Measurements from ENCODE around the gene IFITM10. TPM values are rescaled to one million over a fixed set of nuclear protein-coding genes. Genes with fewer than 3 reads are reported as not detected.

Gene IFITM10
- total and polyA plus RNA-seq, 9 of the 15 experiments (the other 6 are each of a cell fraction or from before 2014, with no cell fraction given), result 0.08 to 0.13 (median 0.09) TPM; not detected in 6

DNA sequence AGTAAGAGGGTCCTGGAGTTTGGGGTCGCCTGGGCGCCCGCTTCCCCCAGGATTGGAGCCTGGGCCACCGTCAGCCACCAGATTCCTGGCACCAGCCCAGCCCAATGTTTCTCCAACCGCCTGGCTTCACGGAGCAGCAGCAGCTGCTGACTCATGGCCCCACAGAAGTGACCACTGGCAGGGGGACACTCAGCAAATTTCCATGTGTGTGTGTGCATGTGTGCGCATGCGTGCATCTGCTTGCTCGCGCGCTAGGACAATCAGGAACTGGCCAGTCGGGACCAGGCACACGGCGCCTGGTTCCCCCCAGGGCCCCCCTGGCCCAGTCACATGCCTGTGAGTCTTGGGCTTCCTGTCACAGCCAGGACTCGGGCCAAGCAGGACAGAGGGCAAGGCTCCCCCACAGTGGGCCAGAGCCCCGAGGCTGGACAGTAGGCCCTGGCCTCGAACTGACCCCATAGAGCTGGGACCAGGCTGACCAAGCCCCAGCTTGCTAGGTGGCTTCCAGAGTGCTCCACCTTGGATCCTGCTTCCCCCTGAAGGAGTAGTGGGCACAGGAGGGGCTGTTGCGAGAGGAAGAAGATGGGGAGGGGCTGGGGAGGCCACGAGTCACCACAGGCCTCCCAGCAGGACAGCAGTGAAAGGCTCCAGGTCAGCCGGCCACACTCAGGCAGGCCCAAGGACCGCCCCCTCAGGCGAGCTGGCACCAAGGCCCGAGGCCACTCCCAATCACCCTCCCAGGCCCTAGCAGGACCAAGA lies 10.1 kb upstream of the IFITM10 start (continued):
- TF ChIP-seq, protein P1, sequence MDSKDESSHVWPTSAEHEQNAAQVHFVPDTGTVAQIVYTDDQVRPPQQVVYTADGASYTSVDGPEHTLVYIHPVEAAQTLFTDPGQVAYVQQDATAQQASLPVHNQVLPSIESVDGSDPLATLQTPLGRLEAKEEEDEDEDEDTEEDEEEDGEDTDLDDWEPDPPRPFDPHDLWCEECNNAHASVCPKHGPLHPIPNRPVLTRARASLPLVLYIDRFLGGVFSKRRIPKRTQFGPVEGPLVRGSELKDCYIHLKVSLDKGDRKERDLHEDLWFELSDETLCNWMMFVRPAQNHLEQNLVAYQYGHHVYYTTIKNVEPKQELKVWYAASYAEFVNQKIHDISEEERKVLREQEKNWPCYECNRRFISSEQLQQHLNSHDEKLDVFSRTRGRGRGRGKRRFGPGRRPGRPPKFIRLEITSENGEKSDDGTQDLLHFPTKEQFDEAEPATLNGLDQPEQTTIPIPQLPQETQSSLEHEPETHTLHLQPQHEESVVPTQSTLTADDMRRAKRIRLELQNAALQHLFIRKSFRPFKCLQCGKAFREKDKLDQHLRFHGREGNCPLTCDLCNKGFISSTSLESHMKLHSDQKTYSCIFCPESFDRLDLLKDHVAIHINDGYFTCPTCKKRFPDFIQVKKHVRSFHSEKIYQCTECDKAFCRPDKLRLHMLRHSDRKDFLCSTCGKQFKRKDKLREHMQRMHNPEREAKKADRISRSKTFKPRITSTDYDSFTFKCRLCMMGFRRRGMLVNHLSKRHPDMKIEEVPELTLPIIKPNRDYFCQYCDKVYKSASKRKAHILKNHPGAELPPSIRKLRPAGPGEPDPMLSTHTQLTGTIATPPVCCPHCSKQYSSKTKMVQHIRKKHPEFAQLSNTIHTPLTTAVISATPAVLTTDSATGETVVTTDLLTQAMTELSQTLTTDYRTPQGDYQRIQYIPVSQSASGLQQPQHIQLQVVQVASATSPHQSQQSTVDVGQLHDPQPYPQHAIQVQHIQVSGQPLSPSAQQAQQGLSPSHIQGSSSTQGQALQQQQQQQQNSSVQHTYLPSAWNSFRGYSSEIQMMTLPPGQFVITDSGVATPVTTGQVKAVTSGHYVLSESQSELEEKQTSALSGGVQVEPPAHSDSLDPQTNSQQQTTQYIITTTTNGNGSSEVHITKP (IDR thresholded peaks at IDR 0.05; ENCODE audit: partially characterized antibody), result peak; percentile 60
- TF ChIP-seq, protein P2, sequence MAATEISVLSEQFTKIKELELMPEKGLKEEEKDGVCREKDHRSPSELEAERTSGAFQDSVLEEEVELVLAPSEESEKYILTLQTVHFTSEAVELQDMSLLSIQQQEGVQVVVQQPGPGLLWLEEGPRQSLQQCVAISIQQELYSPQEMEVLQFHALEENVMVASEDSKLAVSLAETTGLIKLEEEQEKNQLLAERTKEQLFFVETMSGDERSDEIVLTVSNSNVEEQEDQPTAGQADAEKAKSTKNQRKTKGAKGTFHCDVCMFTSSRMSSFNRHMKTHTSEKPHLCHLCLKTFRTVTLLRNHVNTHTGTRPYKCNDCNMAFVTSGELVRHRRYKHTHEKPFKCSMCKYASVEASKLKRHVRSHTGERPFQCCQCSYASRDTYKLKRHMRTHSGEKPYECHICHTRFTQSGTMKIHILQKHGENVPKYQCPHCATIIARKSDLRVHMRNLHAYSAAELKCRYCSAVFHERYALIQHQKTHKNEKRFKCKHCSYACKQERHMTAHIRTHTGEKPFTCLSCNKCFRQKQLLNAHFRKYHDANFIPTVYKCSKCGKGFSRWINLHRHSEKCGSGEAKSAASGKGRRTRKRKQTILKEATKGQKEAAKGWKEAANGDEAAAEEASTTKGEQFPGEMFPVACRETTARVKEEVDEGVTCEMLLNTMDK (IDR thresholded peaks at IDR 0.05; ENCODE audit: borderline replicate concordance, insufficient read depth, low read depth, low read length, poor library complexity, severe bottlenecking), result no peak
- TF ChIP-seq, protein P3, sequence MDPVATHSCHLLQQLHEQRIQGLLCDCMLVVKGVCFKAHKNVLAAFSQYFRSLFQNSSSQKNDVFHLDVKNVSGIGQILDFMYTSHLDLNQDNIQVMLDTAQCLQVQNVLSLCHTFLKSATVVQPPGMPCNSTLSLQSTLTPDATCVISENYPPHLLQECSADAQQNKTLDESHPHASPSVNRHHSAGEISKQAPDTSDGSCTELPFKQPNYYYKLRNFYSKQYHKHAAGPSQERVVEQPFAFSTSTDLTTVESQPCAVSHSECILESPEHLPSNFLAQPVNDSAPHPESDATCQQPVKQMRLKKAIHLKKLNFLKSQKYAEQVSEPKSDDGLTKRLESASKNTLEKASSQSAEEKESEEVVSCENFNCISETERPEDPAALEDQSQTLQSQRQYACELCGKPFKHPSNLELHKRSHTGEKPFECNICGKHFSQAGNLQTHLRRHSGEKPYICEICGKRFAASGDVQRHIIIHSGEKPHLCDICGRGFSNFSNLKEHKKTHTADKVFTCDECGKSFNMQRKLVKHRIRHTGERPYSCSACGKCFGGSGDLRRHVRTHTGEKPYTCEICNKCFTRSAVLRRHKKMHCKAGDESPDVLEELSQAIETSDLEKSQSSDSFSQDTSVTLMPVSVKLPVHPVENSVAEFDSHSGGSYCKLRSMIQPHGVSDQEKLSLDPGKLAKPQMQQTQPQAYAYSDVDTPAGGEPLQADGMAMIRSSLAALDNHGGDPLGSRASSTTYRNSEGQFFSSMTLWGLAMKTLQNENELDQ (CRISPR knock-in tag; IDR thresholded peaks at IDR 0.05; ENCODE audit: borderline replicate concordance), result no peak
- no peak for TF ChIP-seq PRPF4 (IDR thresholded peaks at IDR 0.05; ENCODE audit: insufficient read depth, low read depth, low read length, poor library complexity, severe bottlenecking)
- no peak for TF ChIP-seq RAD21 (CRISPR knock-in tag; conservative IDR thresholded peaks at IDR 0.05 in 1 of 2, IDR thresholded peaks at IDR 0.05 in 1 of 2)
- no peak for TF ChIP-seq MCM5 (IDR thresholded peaks at IDR 0.05; ENCODE audit: low read depth)
- TF ChIP-seq POLR3A (IDR thresholded peaks at IDR 0.05; ENCODE audit: borderline replicate concordance, extremely low read depth, insufficient read depth, insufficient read length), result no peak
- TF ChIP-seq, protein P4, sequence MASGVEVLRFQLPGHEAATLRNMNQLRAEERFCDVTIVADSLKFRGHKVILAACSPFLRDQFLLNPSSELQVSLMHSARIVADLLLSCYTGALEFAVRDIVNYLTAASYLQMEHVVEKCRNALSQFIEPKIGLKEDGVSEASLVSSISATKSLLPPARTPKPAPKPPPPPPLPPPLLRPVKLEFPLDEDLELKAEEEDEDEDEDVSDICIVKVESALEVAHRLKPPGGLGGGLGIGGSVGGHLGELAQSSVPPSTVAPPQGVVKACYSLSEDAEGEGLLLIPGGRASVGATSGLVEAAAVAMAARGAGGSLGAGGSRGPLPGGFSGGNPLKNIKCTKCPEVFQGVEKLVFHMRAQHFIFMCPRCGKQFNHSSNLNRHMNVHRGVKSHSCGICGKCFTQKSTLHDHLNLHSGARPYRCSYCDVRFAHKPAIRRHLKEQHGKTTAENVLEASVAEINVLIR (CRISPR knock-in tag; IDR thresholded peaks at IDR 0.05), result no peak
- no peak for TF ChIP-seq ZNF143 (CRISPR knock-in tag; IDR thresholded peaks at IDR 0.05)
- TF ChIP-seq, protein P5, sequence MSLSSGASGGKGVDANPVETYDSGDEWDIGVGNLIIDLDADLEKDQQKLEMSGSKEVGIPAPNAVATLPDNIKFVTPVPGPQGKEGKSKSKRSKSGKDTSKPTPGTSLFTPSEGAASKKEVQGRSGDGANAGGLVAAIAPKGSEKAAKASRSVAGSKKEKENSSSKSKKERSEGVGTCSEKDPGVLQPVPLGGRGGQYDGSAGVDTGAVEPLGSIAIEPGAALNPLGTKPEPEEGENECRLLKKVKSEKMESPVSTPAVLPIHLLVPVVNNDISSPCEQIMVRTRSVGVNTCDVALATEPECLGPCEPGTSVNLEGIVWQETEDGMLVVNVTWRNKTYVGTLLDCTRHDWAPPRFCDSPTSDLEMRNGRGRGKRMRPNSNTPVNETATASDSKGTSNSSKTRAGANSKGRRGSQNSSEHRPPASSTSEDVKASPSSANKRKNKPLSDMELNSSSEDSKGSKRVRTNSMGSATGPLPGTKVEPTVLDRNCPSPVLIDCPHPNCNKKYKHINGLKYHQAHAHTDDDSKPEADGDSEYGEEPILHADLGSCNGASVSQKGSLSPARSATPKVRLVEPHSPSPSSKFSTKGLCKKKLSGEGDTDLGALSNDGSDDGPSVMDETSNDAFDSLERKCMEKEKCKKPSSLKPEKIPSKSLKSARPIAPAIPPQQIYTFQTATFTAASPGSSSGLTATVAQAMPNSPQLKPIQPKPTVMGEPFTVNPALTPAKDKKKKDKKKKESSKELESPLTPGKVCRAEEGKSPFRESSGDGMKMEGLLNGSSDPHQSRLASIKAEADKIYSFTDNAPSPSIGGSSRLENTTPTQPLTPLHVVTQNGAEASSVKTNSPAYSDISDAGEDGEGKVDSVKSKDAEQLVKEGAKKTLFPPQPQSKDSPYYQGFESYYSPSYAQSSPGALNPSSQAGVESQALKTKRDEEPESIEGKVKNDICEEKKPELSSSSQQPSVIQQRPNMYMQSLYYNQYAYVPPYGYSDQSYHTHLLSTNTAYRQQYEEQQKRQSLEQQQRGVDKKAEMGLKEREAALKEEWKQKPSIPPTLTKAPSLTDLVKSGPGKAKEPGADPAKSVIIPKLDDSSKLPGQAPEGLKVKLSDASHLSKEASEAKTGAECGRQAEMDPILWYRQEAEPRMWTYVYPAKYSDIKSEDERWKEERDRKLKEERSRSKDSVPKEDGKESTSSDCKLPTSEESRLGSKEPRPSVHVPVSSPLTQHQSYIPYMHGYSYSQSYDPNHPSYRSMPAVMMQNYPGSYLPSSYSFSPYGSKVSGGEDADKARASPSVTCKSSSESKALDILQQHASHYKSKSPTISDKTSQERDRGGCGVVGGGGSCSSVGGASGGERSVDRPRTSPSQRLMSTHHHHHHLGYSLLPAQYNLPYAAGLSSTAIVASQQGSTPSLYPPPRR (CRISPR knock-in tag; IDR thresholded peaks at IDR 0.05; ENCODE audit: borderline replicate concordance), result no peak

Data from K562 (cell line).